CD14-positive monocyte (primary cell): ENCODE data around the gene TOB2. TPM values are rescaled to one million over a fixed set of nuclear protein-coding genes. Genes with fewer than 3 reads are reported as not detected.

ENCODE experiments used
- DNase-seq, 3 donors: peaks; one replicate each; pipeline ENCODE4 v3.0.0-alpha.2; 2011 to 2022
- H2AFZ ChIP-seq: 2 replicates; pipeline ENCODE4 v1.6.0; 2012; ENCODE audit warnings: mild to moderate bottlenecking, low read depth, low read length, inconsistent platforms; ENCODE audit not compliant: insufficient read depth, poor library complexity, severe bottlenecking
- H3K27ac ChIP-seq, 2 donors: 1 replicate in 1 of 2; 2 replicates in 1 of 2; pipeline ENCODE4 v1.5.1; 2012 to 2013; ENCODE audit warnings: low read length in 2 of 2, control low read depth in 1 of 2, inconsistent platforms in 1 of 2, low read depth in 1 of 2, mild to moderate bottlenecking in 1 of 2
- H3K27me3 ChIP-seq, 2 donors: one replicate each; pipeline versions ENCODE4 v1.6.0 to v1.6.1; 2011 to 2013; ENCODE audit warnings: low read length in 2 of 2; ENCODE audit not compliant: control insufficient read depth in 2 of 2, insufficient read depth in 2 of 2
- H3K36me3 ChIP-seq, 2 donors: replicated peaks in 1 of 2; 1 replicate in 1 of 2; 2 replicates in 1 of 2; pipeline versions ENCODE4 v1.5.1 to v1.6.1; 2012 to 2013; ENCODE audit warnings: low read length in 2 of 2, control low read depth in 1 of 2, inconsistent platforms in 1 of 2, mild to moderate bottlenecking in 1 of 2; ENCODE audit not compliant: insufficient read depth in 2 of 2, control insufficient read depth in 1 of 2
- H3K4me1 ChIP-seq, 2 donors: 1 replicate in 1 of 2; 2 replicates in 1 of 2; pipeline versions ENCODE4 v1.5.1 to v1.6.1; 2012 to 2013; ENCODE audit warnings: low read length in 2 of 2, control low read depth in 1 of 2, inconsistent platforms in 1 of 2, mild to moderate bottlenecking in 1 of 2, moderate library complexity in 1 of 2; ENCODE audit not compliant: insufficient read depth in 2 of 2, control insufficient read depth in 1 of 2
- H3K4me2 ChIP-seq: replicated peaks from 2 replicates; pipeline ENCODE3; 2012; ENCODE audit warnings: low read length, moderate library complexity, mild to moderate bottlenecking; ENCODE audit not compliant: poor library complexity, severe bottlenecking; ENCODE audit errors: extremely low read depth
- H3K4me3 ChIP-seq, 3 experiments: fragments of 200-600 bp in 1 of 3; sonication (generic) in 1 of 3; replicated peaks in 1 of 3; 1 replicate in 2 of 3; 2 replicates in 1 of 3; pipeline ENCODE4 v1.5.1; 2011 to 2013; ENCODE audit warnings: low read length in 3 of 3, mild to moderate bottlenecking in 3 of 3, control low read depth in 2 of 3, low read depth in 2 of 3, inconsistent platforms in 1 of 3, moderate library complexity in 1 of 3
- H3K79me2 ChIP-seq: 2 replicates; pipeline ENCODE4 v1.6.0; 2012; ENCODE audit warnings: mild to moderate bottlenecking, control low read depth, inconsistent platforms, low read length, moderate library complexity; ENCODE audit not compliant: insufficient read depth
- H3K9ac ChIP-seq: 2 replicates; pipeline ENCODE4 v1.6.0; 2017; ENCODE audit warnings: low read length, mild to moderate bottlenecking; ENCODE audit not compliant: insufficient read depth, poor library complexity, severe bottlenecking
- H3K9me3 ChIP-seq, 2 donors: replicated peaks in 1 of 2; 1 replicate in 1 of 2; 2 replicates in 1 of 2; pipeline versions ENCODE4 v1.5.1 to v1.6.1; 2012 to 2013; ENCODE audit warnings: low read length in 2 of 2, control low read depth in 1 of 2; ENCODE audit not compliant: control insufficient read depth in 1 of 2, insufficient read depth in 1 of 2
- H4K20me1 ChIP-seq: 2 replicates; pipeline ENCODE4 v1.6.0; 2012; ENCODE audit warnings: mild to moderate bottlenecking, low read length, control low read depth, moderate library complexity; ENCODE audit not compliant: insufficient read depth
- H3K27ac Mint-ChIP-seq, 7 donors: one replicate each; pipeline ENCODE4 v1.8.0; 2020; ENCODE audit warnings: mild to moderate bottlenecking in 7 of 7, mixed read lengths in 7 of 7, moderate library complexity in 6 of 7, inconsistent platforms in 2 of 7
- H3K27me3 Mint-ChIP-seq, 3 donors: one replicate each; pipeline ENCODE4 v1.8.0; 2021 to 2022; ENCODE audit warnings: low read depth in 3 of 3, mild to moderate bottlenecking in 3 of 3, mixed read lengths in 3 of 3, moderate library complexity in 3 of 3, inconsistent platforms in 1 of 3
- H3K36me3 Mint-ChIP-seq, 2 donors: one replicate each; pipeline ENCODE4 v1.8.0; 2020; ENCODE audit warnings: mixed read lengths in 2 of 2, inconsistent platforms in 1 of 2, mild to moderate bottlenecking in 1 of 2
- H3K4me1 Mint-ChIP-seq: one replicate; pipeline ENCODE4 v1.8.0; 2020; ENCODE audit warnings: mild to moderate bottlenecking, mixed read lengths
- H3K4me3 Mint-ChIP-seq, 2 donors: one replicate each; pipeline ENCODE4 v1.8.0; 2020; ENCODE audit warnings: mild to moderate bottlenecking in 2 of 2, mixed read lengths in 2 of 2, moderate library complexity in 1 of 2
- H3K9me3 Mint-ChIP-seq, 7 donors: one replicate each; pipeline ENCODE4 v1.8.0; 2020 to 2022; ENCODE audit warnings: mixed read lengths in 7 of 7, mild to moderate bottlenecking in 6 of 7, moderate library complexity in 6 of 7, inconsistent platforms in 2 of 7
- WGBS: methylation state at CpG from one replicate; pipeline ENCODE4 v1.1.5; 2013; ENCODE audit warnings: missing lambda C conversion rate; ENCODE audit not compliant: insufficient coverage; 5-methylcytosine and 5-hydroxymethylcytosine counted together
- intact Hi-C, 2 donors: fragments of 100-400 bp; cut with micrococcal nuclease; formaldehyde crosslinking; loops; one replicate each; pipeline versions ENCODE4 v1.15.0 to v1.15.1; 2023
- polyA plus RNA-seq, 3 donors: library from polyadenylated mRNA; depleted of rRNA in 1 of 3; unstranded in 2 of 3; stranded (reverse) in 1 of 3; fragments of 300-500 nt in 2 of 3; fragments of >200 nt in 1 of 3; fragmentation: Illumina TruSeq in 2 of 3; gene quantifications; 1 replicate in 2 of 3; 2 replicates in 1 of 3; pipeline ENCODE4 v1.2.3, GENCODE V29; 2012 to 2021
- TF ChIP-seq, protein P1 (sequence below): fragments of 200-600 bp; IDR thresholded peaks from one replicate; pipeline ENCODE4 v1.8.0; 2022; ENCODE audit warnings: antibody characterized with exemption, mild to moderate bottlenecking

Gene TOB2
- polyA plus RNA-seq, 3 donors: 7.0 to 40.4 (median 11.5) TPM

GRCh38 chr22:41459431-41459830 is 12.8 kb upstream of the TOB2 start:
- peaks cover 51 to 70% of the 10 kb centered on the region in 2 donors for H3K36me3 Mint-ChIP-seq
- no CpG with 5 or more reads among the region's 1 CpG for WGBS

GRCh38 chr22:41458161-41458728 is 11.6 kb upstream of the TOB2 start:
- H3K4me1 Mint-ChIP-seq: peaks cover 2% of the 10 kb centered on the region
- H3K4me3 ChIP-seq: no peak overlapping the region
- no peaks in the 10 kb centered on the region for H3K27me3 ChIP-seq
- no peak overlapping the region for H3K27ac ChIP-seq
- H3K27ac Mint-ChIP-seq: peak overlapping the region in 3 of 7 donors; percentile 49 to 75 (median 75)
- H3K79me2 ChIP-seq: peaks cover 7% of the 10 kb centered on the region
- no peak for DNase-seq
- H3K9me3 ChIP-seq: no peaks in the 10 kb centered on the region
- H2AFZ ChIP-seq: no peak overlapping the region
- intact Hi-C loops: no loop called here
- TF ChIP-seq, protein P1, sequence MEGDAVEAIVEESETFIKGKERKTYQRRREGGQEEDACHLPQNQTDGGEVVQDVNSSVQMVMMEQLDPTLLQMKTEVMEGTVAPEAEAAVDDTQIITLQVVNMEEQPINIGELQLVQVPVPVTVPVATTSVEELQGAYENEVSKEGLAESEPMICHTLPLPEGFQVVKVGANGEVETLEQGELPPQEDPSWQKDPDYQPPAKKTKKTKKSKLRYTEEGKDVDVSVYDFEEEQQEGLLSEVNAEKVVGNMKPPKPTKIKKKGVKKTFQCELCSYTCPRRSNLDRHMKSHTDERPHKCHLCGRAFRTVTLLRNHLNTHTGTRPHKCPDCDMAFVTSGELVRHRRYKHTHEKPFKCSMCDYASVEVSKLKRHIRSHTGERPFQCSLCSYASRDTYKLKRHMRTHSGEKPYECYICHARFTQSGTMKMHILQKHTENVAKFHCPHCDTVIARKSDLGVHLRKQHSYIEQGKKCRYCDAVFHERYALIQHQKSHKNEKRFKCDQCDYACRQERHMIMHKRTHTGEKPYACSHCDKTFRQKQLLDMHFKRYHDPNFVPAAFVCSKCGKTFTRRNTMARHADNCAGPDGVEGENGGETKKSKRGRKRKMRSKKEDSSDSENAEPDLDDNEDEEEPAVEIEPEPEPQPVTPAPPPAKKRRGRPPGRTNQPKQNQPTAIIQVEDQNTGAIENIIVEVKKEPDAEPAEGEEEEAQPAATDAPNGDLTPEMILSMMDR: no peak
- H3K9ac ChIP-seq: no peak overlapping the region
- H3K9me3 Mint-ChIP-seq: no peaks in the 10 kb centered on the region
- no peaks in the 10 kb centered on the region for H3K4me1 ChIP-seq
- no peak overlapping the region for H3K4me2 ChIP-seq
- 93% methylated on average over 3 of the region's 7 CpGs for WGBS
- H3K27me3 Mint-ChIP-seq: peaks cover 0 to 2% (median 0%) of the 10 kb centered on the region in 3 donors
- H3K36me3 ChIP-seq: peaks cover 32 to 57% of the 10 kb centered on the region in 2 donors
- H3K36me3 Mint-ChIP-seq: peaks cover 39 to 58% of the 10 kb centered on the region in 2 donors
- H4K20me1 ChIP-seq: no peaks in the 10 kb centered on the region
- H3K4me3 Mint-ChIP-seq: no peak overlapping the region

More at GRCh38 chr22:41459431-41459830, 12.8 kb upstream of the TOB2 start:
- no peaks in the 10 kb centered on the region for H4K20me1 ChIP-seq
- DNase-seq: no peak
- intact Hi-C loops: no loop called here
- H3K4me3 ChIP-seq: no peak overlapping the region
- Mint-ChIP-seq H3K4me1 (peaks cover 2% of the 10 kb centered on the region), H3K9me3 (no peaks in the 10 kb centered on the region), H3K4me3 (no peak overlapping the region), H3K27ac (no peak overlapping the region), H3K27me3 (peaks cover 0 to 2% (median 0%) of the 10 kb centered on the region in 3 donors)
- H3K27me3 ChIP-seq: no peaks in the 10 kb centered on the region
- H3K9me3 ChIP-seq: no peaks in the 10 kb centered on the region
- no peak overlapping the region for H3K9ac ChIP-seq
- TF ChIP-seq, protein P1: no peak
- no peaks in the 10 kb centered on the region for H3K4me1 ChIP-seq
- no peak overlapping the region for H3K4me2 ChIP-seq
- peaks cover 14% of the 10 kb centered on the region for H3K79me2 ChIP-seq
- H2AFZ ChIP-seq: no peak overlapping the region
- no peak overlapping the region for H3K27ac ChIP-seq
- H3K36me3 ChIP-seq: peaks cover 44 to 69% of the 10 kb centered on the region in 2 donors
